Omental fat pad (tissue), 4 donors: Measurements from ENCODE around the gene MCF2. TPM values are rescaled to one million over a fixed set of nuclear protein-coding genes. Genes with fewer than 3 reads are reported as not detected.

Experiments
- ATAC-seq: fragments of 150-250 bp; one replicate; pipeline ENCODE4 v1.9.1; 2016; ENCODE audit warnings: mild to moderate bottlenecking, moderate library complexity; ENCODE audit not compliant: low FRiP score
- DNase-seq: peaks from one replicate; pipeline ENCODE4 v3.0.0-alpha.2; 2019; ENCODE audit warnings: low spot score
- CTCF ChIP-seq, 3 donors: fragments of 450-650 bp; IDR thresholded peaks; one replicate each; pipeline ENCODE4 v1.5.1; 2016 to 2017; ENCODE audit warnings: antibody characterized with exemption in 3 of 3, mild to moderate bottlenecking in 3 of 3, moderate library complexity in 2 of 3
- total RNA-seq, 4 donors: library from RNA; depleted of rRNA; stranded (reverse); fragments of >200 nt; gene quantifications; one replicate each; pipeline ENCODE4 v1.1.0, GENCODE V29; 2016

The MCF2 gene
- total RNA-seq, 4 donors from 2014 or later, result 0.28 to 0.38 TPM; not detected in 2

- DNase-seq (no peak), ATAC-seq (no peak)
- no peak for TF ChIP-seq CTCF (IDR thresholded peaks at IDR 0.05)
Observed at GRCh38 chrX:139640259-139640658, 67.7 kb downstream of the MCF2 start.

- no peak for TF ChIP-seq CTCF (IDR thresholded peaks at IDR 0.05)
- DNase-seq, result no peak
Observed at GRCh38 chrX:139639253-139639652, 68.7 kb downstream of the MCF2 start.

GRCh38 chrX:139600105-139600504 lies 107.9 kb downstream of the MCF2 start:
- no peak for TF ChIP-seq CTCF (IDR thresholded peaks at IDR 0.05)
- DNase-seq, result no peak
- no peak for ATAC-seq

More at GRCh38 chrX:139639253-139639652, 68.7 kb downstream of the MCF2 start:
- ATAC-seq, result no peak

GRCh38 chrX:139596068-139596467 lies 111.9 kb downstream of the MCF2 start:
- ATAC-seq (no peak), DNase-seq (no peak)
- no peak for TF ChIP-seq CTCF (IDR thresholded peaks at IDR 0.05)

GRCh38 chrX:139585613-139586012 lies 122.4 kb downstream of the MCF2 start:
- no peak for DNase-seq
- no peak for ATAC-seq
- no peak for TF ChIP-seq CTCF (IDR thresholded peaks at IDR 0.05)

- DNase-seq (no peak), ATAC-seq (no peak)
- TF ChIP-seq CTCF (IDR thresholded peaks at IDR 0.05), result no peak
Observed at GRCh38 chrX:139581068-139581467, 126.9 kb downstream of the MCF2 start.

GRCh38 chrX:139566981-139567380 lies 141.0 kb downstream of the MCF2 start:
- DNase-seq (no peak), ATAC-seq (no peak)
- TF ChIP-seq CTCF (IDR thresholded peaks at IDR 0.05), result no peak
